GM10266 (cell line): ENCODE measurements around the gene EPHA5.

Experiments used
- DNase-seq: peaks from one replicate; pipeline ENCODE4 v3.0.0; 2012; ENCODE audit errors: extremely low spot score
- TF ChIP-seq, protein P1 (sequence below): IDR thresholded peaks from 2 replicates; pipeline ENCODE4 v1.5.1; 2012; ENCODE audit warnings: mild to moderate bottlenecking, low read depth; ENCODE audit not compliant: control insufficient read depth, insufficient read depth; ENCODE audit errors: missing control alignments

Gene EPHA5

DNA sequence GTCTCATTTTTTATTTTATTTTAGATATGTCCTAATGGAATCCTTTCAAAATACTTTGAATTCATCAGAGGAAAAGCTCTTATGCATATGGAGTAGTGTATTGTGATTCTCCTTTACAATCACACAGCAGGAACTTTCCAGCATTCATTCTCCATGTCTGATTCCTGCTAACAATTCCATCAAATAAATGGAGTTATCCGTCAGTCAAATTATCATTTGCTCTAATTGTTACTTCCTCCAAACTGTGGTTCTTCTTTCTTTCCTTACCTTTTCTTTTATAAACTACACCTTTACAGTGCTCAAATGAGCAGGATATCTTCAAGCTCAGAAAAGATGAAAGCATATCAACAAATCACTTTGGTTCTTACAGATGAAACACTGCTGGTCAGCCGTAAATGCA lies 80.4 kb downstream of the EPHA5 start:
- TF ChIP-seq, protein P1, sequence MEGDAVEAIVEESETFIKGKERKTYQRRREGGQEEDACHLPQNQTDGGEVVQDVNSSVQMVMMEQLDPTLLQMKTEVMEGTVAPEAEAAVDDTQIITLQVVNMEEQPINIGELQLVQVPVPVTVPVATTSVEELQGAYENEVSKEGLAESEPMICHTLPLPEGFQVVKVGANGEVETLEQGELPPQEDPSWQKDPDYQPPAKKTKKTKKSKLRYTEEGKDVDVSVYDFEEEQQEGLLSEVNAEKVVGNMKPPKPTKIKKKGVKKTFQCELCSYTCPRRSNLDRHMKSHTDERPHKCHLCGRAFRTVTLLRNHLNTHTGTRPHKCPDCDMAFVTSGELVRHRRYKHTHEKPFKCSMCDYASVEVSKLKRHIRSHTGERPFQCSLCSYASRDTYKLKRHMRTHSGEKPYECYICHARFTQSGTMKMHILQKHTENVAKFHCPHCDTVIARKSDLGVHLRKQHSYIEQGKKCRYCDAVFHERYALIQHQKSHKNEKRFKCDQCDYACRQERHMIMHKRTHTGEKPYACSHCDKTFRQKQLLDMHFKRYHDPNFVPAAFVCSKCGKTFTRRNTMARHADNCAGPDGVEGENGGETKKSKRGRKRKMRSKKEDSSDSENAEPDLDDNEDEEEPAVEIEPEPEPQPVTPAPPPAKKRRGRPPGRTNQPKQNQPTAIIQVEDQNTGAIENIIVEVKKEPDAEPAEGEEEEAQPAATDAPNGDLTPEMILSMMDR = no peak

DNA sequence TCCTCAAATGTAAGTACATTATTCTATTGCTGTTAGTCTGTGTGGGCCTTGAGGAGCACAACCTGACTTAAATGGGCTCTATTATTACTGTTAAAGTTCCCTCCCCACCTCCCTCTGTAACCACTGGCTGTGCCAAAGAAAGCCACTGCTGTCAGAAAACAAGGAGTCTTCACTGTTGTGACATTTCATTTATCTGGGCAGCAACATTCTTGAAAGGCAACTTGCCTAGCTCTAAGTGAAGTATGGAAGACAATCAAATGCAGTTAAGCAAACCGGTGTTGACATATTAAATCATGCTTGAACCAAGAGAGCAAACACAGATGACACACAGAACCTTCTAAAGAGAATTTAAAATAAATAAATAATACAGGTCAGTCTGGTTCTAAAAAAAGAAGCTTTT lies 81.0 kb downstream of the EPHA5 start:
- TF ChIP-seq, protein P1 = no peak
- no peak for DNase-seq

More for the DNA sequence above, 80.4 kb downstream of the EPHA5 start:
- DNase-seq = no peak

DNA sequence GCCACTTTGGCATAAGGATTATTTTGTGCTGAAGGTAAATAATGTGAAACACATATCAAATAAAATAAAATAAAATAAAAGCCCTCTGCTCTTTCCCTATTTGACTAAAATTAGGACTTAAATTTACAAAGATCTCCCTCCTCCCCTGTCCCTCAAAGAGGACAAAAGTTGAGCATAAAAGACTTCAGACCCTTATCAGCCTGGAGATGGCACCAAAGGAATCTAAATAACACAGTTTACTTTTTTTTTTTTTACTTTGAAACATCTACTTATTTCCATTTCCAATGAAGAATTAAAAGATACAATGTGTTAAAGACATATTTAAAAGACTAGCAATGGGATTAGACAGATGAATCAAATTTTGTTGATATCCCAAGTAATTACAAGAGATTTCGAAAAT lies 89.7 kb downstream of the EPHA5 start:
- TF ChIP-seq, protein P1 = no peak
- DNase-seq = no peak

DNA sequence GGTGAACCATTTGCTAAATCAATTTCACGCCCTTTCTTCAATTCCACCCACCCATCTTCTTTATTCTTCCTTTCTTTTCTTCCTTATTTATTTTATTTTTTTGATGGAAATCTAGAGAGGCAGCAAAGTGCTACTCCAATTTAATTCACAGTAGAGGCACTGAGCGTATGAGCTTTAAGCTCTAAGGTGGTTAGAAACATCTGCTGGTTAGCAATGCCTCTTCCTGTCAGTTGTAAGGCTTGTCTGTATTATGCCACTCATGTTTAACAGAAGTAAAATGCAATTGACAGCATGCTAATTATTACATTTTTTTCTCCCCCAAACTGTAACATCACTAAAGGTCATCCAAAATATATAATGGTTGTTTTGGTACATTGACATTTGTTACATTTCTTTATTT lies 103.8 kb downstream of the EPHA5 start:
- no peak for DNase-seq
- TF ChIP-seq, protein P1 = no peak

DNA sequence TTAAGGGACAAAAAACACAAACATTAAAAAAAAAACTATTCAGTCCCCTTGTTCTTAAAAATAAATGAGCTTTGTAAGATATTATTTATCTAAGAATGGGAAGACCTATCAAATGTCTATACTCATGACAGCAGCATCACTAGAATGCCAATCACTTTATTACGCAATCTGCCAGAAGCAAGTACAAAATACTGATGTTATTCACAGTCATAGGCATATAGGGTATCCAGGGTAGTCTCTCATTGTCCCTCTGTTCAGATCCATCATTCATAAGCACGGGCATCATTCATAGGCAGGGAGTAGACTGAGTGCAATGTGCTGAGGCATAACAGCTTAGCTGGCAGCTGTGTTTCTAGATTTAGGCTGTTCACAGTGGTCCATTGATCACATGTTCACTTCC lies 109.1 kb downstream of the EPHA5 start:
- TF ChIP-seq, protein P1 = no peak
- DNase-seq = no peak

DNA sequence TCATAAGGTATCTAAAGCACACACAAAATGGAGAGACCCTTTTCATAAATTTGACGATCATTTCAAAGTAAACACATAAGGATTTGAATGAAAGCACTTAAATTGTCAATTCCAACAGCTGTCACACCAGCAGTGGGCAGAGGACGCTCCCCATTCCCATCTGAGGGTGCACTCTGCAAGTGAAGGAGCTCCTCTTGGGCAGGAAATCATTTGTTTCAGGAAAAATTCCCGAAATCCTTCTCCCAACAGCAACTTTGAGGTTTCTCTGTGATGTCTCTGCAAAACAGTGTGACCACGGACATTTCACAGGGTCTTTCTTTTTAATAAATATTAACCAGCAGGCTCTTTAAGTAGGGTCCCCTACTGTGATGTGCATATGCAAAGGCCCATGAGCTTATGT lies 111.0 kb downstream of the EPHA5 start:
- DNase-seq = no peak

DNA sequence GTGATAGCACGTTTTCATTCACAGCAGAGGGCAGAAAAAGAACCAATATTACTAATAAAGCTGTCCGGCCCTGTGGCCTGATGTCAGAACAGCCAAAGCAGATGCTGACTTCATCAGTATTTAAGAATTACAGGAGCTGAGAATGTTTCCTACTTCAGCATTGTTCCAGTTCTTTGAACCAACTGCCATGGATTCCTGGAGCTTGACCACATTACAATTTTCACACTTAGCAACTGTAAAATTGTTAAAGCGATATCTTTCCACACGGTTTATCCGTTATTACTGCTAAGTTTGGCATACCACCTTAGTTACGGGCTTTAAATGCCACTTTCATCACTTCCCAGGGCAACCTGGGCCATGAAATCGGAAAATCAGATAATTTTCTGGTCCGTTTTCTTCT lies 118.2 kb downstream of the EPHA5 start:
- TF ChIP-seq, protein P1 = no peak
- no peak for DNase-seq

More for the DNA sequence above, 111.0 kb downstream of the EPHA5 start:
- TF ChIP-seq, protein P1 = no peak

DNA sequence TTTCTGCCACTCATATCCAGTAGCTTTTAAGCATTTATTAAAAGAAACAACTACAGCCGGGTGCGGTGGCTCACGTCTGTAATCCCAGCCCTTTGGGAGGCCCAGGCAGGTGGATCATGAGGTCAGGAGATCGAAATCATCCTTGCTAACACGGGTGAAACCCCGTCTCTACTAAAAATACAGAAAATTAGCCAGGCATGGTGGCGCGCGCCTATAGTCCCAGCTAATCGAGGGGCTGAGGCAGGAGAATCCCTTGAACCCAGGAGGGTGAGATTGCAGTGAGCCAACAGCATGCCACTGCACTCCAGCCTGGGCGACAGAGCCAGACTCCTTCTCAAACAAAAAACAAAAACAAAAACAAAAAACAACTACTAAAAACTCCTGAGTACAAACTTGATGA lies 119.8 kb downstream of the EPHA5 start:
- TF ChIP-seq, protein P1 = no peak
- no peak for DNase-seq
